HG02610 (cell line): ENCODE data around the gene FRMD4A.

Source experiments
- ATAC-seq: cut with Tn5 transposase; IDR thresholded peaks from one replicate; pipeline ENCODE4 v1.9.1; 2021; ENCODE audit warnings: mild to moderate bottlenecking, moderate library complexity; ENCODE audit not compliant: unreplicated experiment

Gene FRMD4A

GRCh38 chr10:14330388-14331061 lies at the start of gene FRMD4A:
TSS of gene FRMD4A (minus strand) at chr10:14330924.
- no peak for ATAC-seq

GRCh38 chr10:14379556-14380280 lies 49.0 kb upstream of the FRMD4A start:
- no peak for ATAC-seq

GRCh38 chr10:14378387-14378960 lies 47.8 kb upstream of the FRMD4A start:
- no peak for ATAC-seq

GRCh38 chr10:14377591-14378175 lies 47.0 kb upstream of the FRMD4A start:
- ATAC-seq: no peak

DNA sequence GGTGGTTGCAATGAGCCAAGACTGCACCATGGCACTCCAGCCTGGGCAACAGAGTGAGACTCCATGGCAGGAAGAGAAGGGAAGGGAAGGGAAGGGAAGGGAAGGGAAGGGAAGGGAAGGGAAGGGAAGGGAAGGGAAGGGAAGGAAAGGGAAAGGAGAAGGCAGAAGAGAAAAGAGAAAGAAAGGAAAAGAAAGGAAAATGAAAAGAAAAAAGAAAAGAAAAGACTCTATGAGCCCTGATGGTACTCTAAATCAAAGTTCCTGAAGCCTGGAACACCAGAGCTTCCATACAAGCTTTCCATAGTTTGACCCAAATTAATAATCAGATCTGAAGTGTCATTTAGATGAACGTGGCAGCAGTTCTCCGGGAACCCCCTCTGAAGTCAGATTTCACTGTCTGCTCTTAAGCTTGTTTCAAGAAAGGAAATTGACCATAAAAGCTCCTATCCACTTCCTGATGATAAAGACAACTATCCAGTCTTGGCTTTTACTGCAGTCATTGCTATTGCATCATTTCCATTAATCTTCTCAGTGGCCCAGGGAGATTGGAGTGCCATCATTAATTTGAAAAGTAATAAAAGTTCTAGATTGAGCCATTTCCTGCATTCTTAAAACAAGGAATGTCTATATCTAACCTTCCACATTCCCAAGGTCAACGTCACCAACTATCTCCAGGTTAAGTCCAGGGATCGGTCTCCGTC lies 44.2 kb upstream of the FRMD4A start:
- no peak for ATAC-seq

- no peak for ATAC-seq
Observed at GRCh38 chr10:14372606-14373005, 41.9 kb upstream of the FRMD4A start.

DNA sequence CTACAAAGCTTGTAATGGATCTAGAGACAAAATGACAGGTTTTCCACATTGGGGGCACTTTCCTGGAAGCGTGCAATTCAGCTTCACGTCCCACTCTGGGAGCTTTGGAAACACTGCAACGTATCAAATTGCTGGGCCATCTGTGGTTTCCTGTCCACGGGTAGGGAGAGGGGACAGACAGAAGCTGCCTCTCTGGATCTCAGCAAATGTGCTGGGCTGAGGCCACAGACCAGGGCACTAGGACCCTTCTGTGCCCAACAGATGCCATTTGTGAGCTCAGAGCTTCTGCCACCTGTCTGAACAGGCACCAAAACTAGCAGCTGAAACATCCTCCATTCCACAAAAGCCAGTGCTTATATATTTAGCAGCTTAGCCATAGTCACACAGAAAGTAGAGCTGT lies 40.9 kb upstream of the FRMD4A start:
- no peak for ATAC-seq

- no peak for ATAC-seq
Observed at GRCh38 chr10:14370894-14371293, 40.2 kb upstream of the FRMD4A start.

DNA sequence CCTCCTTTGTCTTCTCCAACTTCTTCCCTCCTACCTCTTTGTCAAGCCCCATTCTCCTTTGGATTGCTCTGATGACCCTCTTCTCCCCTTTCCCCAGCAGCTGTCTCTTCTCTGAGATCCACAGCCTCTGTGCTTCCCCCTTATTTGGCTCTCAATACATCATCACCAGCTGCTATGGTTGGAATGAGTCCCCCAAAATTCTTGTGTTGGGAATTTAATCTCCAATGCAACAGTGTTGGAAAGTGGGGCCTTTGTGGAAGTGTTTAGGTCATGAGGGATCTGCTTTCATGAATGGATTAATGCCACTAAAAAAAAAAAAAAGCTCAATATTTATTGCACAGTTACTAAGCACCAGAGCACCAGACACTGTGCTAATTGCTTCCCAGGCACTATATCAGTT lies 39.2 kb upstream of the FRMD4A start:
- ATAC-seq: no peak

GRCh38 chr10:14366760-14367159 lies 36.0 kb upstream of the FRMD4A start:
- ATAC-seq: no peak

DNA sequence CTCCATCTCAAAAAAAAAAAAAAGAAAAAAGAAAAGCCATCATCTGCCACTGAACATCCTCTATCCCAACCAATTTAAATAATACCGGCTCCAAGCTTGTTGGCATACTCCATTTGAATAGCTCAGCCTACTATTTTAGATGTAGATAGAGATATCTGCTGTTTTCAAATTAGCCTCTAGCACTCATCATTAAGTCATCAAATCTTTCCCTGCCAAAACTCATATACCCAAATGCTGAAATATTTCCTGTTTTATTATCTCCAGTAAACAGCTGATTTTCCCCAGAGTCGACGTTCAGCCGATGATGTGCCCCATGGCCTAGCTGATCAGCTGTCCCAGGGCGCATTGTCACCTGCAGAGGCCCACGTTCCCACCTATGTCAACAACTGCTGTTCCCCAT lies 34.5 kb upstream of the FRMD4A start:
- no peak for ATAC-seq

GRCh38 chr10:14362104-14362503 lies 31.4 kb upstream of the FRMD4A start:
- no peak for ATAC-seq

DNA sequence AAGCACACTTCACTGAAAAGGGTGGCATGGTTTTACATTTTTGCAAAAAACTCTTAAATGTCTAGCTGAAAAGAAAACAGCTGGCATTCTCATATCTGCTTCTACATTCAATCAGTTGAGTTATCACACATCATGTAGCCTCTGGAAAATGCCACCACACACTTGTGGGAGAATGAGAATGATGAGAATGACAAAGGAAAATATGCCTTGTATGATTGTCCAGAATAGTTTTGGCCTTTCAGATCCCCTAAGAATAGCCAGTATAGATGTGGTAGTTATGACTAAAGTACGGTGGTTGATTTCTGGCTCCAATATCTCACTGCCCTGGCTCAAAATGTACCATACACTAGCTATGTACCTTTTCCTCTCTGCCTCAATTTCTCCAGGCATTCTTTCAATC lies 30.2 kb upstream of the FRMD4A start:
- ATAC-seq: no peak

- ATAC-seq: no peak
Observed at GRCh38 chr10:14360515-14360914, 29.8 kb upstream of the FRMD4A start.

GRCh38 chr10:14358886-14359573 lies 28.3 kb upstream of the FRMD4A start:
- no peak for ATAC-seq

GRCh38 chr10:14356921-14357320 lies 26.2 kb upstream of the FRMD4A start:
- ATAC-seq: no peak

- ATAC-seq: no peak
Observed at GRCh38 chr10:14355750-14356149, 25.0 kb upstream of the FRMD4A start.

- no peak for ATAC-seq
Observed at GRCh38 chr10:14353291-14353913, 22.7 kb upstream of the FRMD4A start.

DNA sequence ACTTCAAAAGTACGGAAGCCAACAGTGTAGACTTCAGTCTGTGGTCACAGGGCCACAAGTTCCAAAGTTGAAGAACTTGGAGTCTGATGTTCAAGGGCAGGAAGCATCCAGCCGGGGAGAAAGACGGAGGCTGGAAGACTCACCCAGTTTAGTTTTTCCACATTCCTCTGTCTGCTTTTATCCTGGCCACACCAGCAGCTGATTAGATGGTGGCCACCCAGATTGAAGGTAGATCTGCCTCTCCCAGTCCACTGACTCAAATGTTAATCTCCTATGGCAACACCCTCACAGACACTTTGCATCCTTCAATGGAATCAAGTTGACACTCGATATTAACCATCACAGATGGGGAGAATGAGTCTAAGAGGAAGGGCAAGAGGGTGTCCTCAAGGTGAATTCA lies 19.3 kb upstream of the FRMD4A start:
- no peak for ATAC-seq

- no peak for ATAC-seq
Observed at GRCh38 chr10:14349081-14349480, 18.4 kb upstream of the FRMD4A start.
